H1 (cell line): ENCODE data around the gene IRX4. TPM values are rescaled to one million over a fixed set of nuclear protein-coding genes. Genes with fewer than 3 reads are reported as not detected.

Source experiments
- CTCF ChIA-PET: fragments of 300-600 bp; sonication (Branson Sonifier 250); formaldehyde crosslinking; loops from one replicate; lab custom pipeline; 2021; ENCODE audit not compliant: partially characterized antibody; lab: Charles Lee
- POLR2A ChIA-PET: fragments of 300-600 bp; sonication (Branson Sonifier 250); formaldehyde crosslinking; loops from one replicate; lab custom pipeline; 2021; ENCODE audit warnings: inconsistent platforms; ENCODE audit not compliant: partially characterized antibody; lab: Charles Lee
- DNase-seq, 2 experiments: peaks; one replicate each; pipeline versions ENCODE4 v3.0.0 to v3.0.0-alpha.2; 2010 to 2022; ENCODE audit warnings: low spot score in 2 of 2, low read depth in 1 of 2, mixed read lengths in 1 of 2
- FAIRE-seq: peaks from 2 replicates; lab custom pipeline; 2011; peaks lifted over from hg19 to GRCh38; lab: Jason Lieb, UNC
- H2AFZ ChIP-seq: 2 replicates; pipeline ENCODE4 v1.8.1; 2012; ENCODE audit warnings: low read length, inconsistent platforms
- H2AK5ac ChIP-seq: 2 replicates; pipeline ENCODE4 v1.6.1; 2013; ENCODE audit warnings: low read depth, low read length
- H2BK120ac ChIP-seq: replicated peaks from 2 replicates; pipeline ENCODE3; 2013; ENCODE audit warnings: low read depth, low read length, inconsistent platforms
- H2BK12ac ChIP-seq: 2 replicates; pipeline ENCODE4 v1.6.1; 2013; ENCODE audit warnings: low read depth, low read length
- H2BK15ac ChIP-seq: 2 replicates; pipeline ENCODE4 v1.6.1; 2013; ENCODE audit warnings: low read length
- H2BK20ac ChIP-seq: 2 replicates; pipeline ENCODE4 v1.6.1; 2013; ENCODE audit warnings: low read length
- H2BK5ac ChIP-seq: 2 replicates; pipeline ENCODE4 v1.6.1; 2013; ENCODE audit warnings: low read depth, low read length
- H3K14ac ChIP-seq: 2 replicates; pipeline ENCODE4 v1.6.1; 2013; ENCODE audit warnings: inconsistent platforms; ENCODE audit not compliant: insufficient read length
- H3K18ac ChIP-seq: 2 replicates; pipeline ENCODE4 v1.6.1; 2013; ENCODE audit warnings: low read length; ENCODE audit errors: extremely low read depth
- H3K23ac ChIP-seq: 2 replicates; pipeline ENCODE4 v1.6.1; 2013; ENCODE audit warnings: inconsistent platforms; ENCODE audit not compliant: insufficient read length
- H3K23me2 ChIP-seq: 2 replicates; pipeline ENCODE4 v1.6.1; 2013; ENCODE audit warnings: low read depth, low read length
- H3K27ac ChIP-seq: 2 replicates; pipeline ENCODE4 v1.6.1; 2011; ENCODE audit warnings: low read depth, low read length, inconsistent platforms
- H3K27me3 ChIP-seq, 4 experiments: replicated peaks in 1 of 4; 1 replicate in 1 of 4; 2 replicates in 3 of 4; pipeline versions ENCODE4 v1.6.1 to v1.8.1; 2011 to 2013; ENCODE audit warnings: low read length in 3 of 4, mild to moderate bottlenecking in 3 of 4, inconsistent platforms in 2 of 4, mixed read lengths in 2 of 4, moderate library complexity in 1 of 4; ENCODE audit not compliant: control insufficient read depth in 3 of 4, insufficient read depth in 3 of 4; ENCODE audit errors: extremely low read depth in 1 of 4
- H3K36me3 ChIP-seq, 4 experiments: 2 replicates each; pipeline versions ENCODE4 v1.6.1 to v1.8.1; 2011 to 2013; ENCODE audit warnings: mild to moderate bottlenecking in 4 of 4, low read length in 3 of 4, moderate library complexity in 2 of 4, control low read depth in 1 of 4, inconsistent platforms in 1 of 4; ENCODE audit not compliant: insufficient read depth in 4 of 4, control insufficient read depth in 2 of 4
- H3K4ac ChIP-seq: replicated peaks from 2 replicates; pipeline ENCODE3; 2013; ENCODE audit warnings: low read length, low read depth, mixed read lengths, inconsistent platforms; ENCODE audit not compliant: insufficient read length
- H3K4me1 ChIP-seq, 4 experiments: replicated peaks in 1 of 4; 1 replicate in 1 of 4; 2 replicates in 3 of 4; pipeline versions ENCODE4 v1.6.1 to v1.8.1; 2011 to 2013; ENCODE audit warnings: low read length in 3 of 4, inconsistent platforms in 2 of 4, mixed read lengths in 1 of 4; ENCODE audit not compliant: insufficient read depth in 4 of 4, control insufficient read depth in 3 of 4
- H3K4me2 ChIP-seq, 2 experiments: 2 replicates each; pipeline versions ENCODE4 v1.6.1 to v1.8.1; 2011 to 2013; ENCODE audit warnings: low read depth in 2 of 2, low read length in 2 of 2, control low read depth in 1 of 2, inconsistent platforms in 1 of 2, mild to moderate bottlenecking in 1 of 2; ENCODE audit not compliant: insufficient read depth in 1 of 2
- H3K4me3 ChIP-seq, 4 experiments: fragments of 200-600, 300-600 bp in 1 of 4; sonication (generic), shearing (Covaris generic), sonication (Bioruptor Twin) in 1 of 4; 2 replicates each; pipeline versions ENCODE4 v1.5.1 to v1.8.1; 2011 to 2016; ENCODE audit warnings: low read length in 4 of 4, low read depth in 3 of 4, control low read depth in 2 of 4, inconsistent platforms in 2 of 4, mild to moderate bottlenecking in 2 of 4, mixed read lengths in 1 of 4, moderate library complexity in 1 of 4; ENCODE audit not compliant: insufficient read depth in 2 of 4; ENCODE audit errors: extremely low read depth in 1 of 4
- H3K56ac ChIP-seq: replicated peaks from 2 replicates; pipeline ENCODE3; 2013; ENCODE audit warnings: low read depth, mild to moderate bottlenecking, mixed read lengths, low read length, inconsistent platforms; ENCODE audit not compliant: insufficient read length
- H3K79me1 ChIP-seq: 2 replicates; pipeline ENCODE4 v1.6.1; 2013; ENCODE audit warnings: low read depth, low read length, control low read depth
- H3K79me2 ChIP-seq, 2 experiments: 2 replicates each; pipeline versions ENCODE4 v1.6.1 to v1.8.1; 2012 to 2013; ENCODE audit warnings: low read length in 2 of 2, mild to moderate bottlenecking in 2 of 2, inconsistent platforms in 1 of 2; ENCODE audit not compliant: insufficient read depth in 2 of 2, control insufficient read depth in 1 of 2
- H3K9ac ChIP-seq, 4 experiments: replicated peaks in 1 of 4; 1 replicate in 1 of 4; 2 replicates in 3 of 4; pipeline versions ENCODE4 v1.6.1 to v1.8.1; 2011 to 2013; ENCODE audit warnings: low read depth in 3 of 4, low read length in 3 of 4, control low read depth in 2 of 4, mild to moderate bottlenecking in 2 of 4, moderate library complexity in 2 of 4, inconsistent platforms in 1 of 4; ENCODE audit errors: extremely low read depth in 1 of 4
- H3K9me3 ChIP-seq, 2 experiments: 2 replicates each; pipeline versions ENCODE4 v1.6.1 to v1.8.1; 2012 to 2013; ENCODE audit warnings: mild to moderate bottlenecking in 2 of 2, moderate library complexity in 2 of 2, control low read depth in 1 of 2, inconsistent platforms in 1 of 2, low read depth in 1 of 2, low read length in 1 of 2, mixed read lengths in 1 of 2; ENCODE audit not compliant: insufficient read depth in 2 of 2
- H4K20me1 ChIP-seq, 2 experiments: replicated peaks in 1 of 2; 2 replicates each; pipeline versions ENCODE3 to v1.8.1; 2011 to 2013; ENCODE audit warnings: inconsistent platforms in 2 of 2, low read length in 2 of 2, mild to moderate bottlenecking in 1 of 2; ENCODE audit not compliant: insufficient read depth in 2 of 2, control insufficient read depth in 1 of 2
- H4K5ac ChIP-seq: 2 replicates; pipeline ENCODE4 v1.6.1; 2013; ENCODE audit warnings: low read length, low read depth, mixed read lengths, inconsistent platforms; ENCODE audit not compliant: insufficient read length
- H4K8ac ChIP-seq: 2 replicates; pipeline ENCODE4 v1.8.0; 2013; ENCODE audit warnings: mild to moderate bottlenecking, moderate library complexity, low read length, inconsistent platforms; ENCODE audit not compliant: insufficient read depth; ENCODE audit errors: extremely low read depth
- H4K91ac ChIP-seq: replicated peaks from 2 replicates; pipeline ENCODE3; 2013; ENCODE audit warnings: low read length, mixed read lengths, inconsistent platforms; ENCODE audit not compliant: insufficient read length
- CEBPB ChIP-seq: IDR thresholded peaks from 2 replicates; pipeline ENCODE4 v1.6.1; 2012; ENCODE audit warnings: low read depth, low read length
- CHD1 ChIP-seq: IDR thresholded peaks from 2 replicates; pipeline ENCODE4 v1.6.1; 2012; ENCODE audit warnings: low read depth, low read length, improper control_type of control experiment
- CTBP2 ChIP-seq: IDR thresholded peaks from 2 replicates; pipeline ENCODE4 v1.7.0; 2011; ENCODE audit warnings: borderline replicate concordance, mild to moderate bottlenecking, moderate library complexity, mixed read lengths, low read length; ENCODE audit not compliant: insufficient read depth, insufficient read length
- EGR1 ChIP-seq: IDR thresholded peaks from 2 replicates; pipeline ENCODE4 v1.6.1; 2011; ENCODE audit warnings: low read depth, low read length, borderline replicate concordance
- HDAC6 ChIP-seq: IDR thresholded peaks from one replicate; pipeline ENCODE4 v1.7.1; 2012; ENCODE audit warnings: low read depth, mild to moderate bottlenecking, inconsistent platforms, low read length, moderate library complexity
- JUN ChIP-seq: IDR thresholded peaks from 2 replicates; pipeline ENCODE4 v1.6.1; 2011; ENCODE audit warnings: low read depth, mild to moderate bottlenecking, improper control_type of control experiment, low read length
- JUND ChIP-seq: IDR thresholded peaks from 2 replicates; pipeline ENCODE4 v1.6.1; 2011; ENCODE audit warnings: mild to moderate bottlenecking, improper control_type of control experiment, low read length
- KDM1A ChIP-seq: fragments of 200-600, 300-600 bp; sonication (generic); IDR thresholded peaks from 2 replicates; pipeline ENCODE4 v1.7.1; 2016; ENCODE audit warnings: mild to moderate bottlenecking, low read length, borderline replicate concordance
- NANOG ChIP-seq: IDR thresholded peaks from 2 replicates; pipeline ENCODE4 v1.6.1; 2011; ENCODE audit warnings: low read length, low read depth, mild to moderate bottlenecking, inconsistent platforms; ENCODE audit not compliant: insufficient read depth, poor library complexity, severe bottlenecking
- POLR2AphosphoS5 ChIP-seq: IDR thresholded peaks from 2 replicates; pipeline ENCODE4 v1.6.1; 2011; ENCODE audit warnings: low read depth, low read length
- POU5F1 ChIP-seq: IDR thresholded peaks from 2 replicates; pipeline ENCODE4 v1.6.1; 2011; ENCODE audit warnings: low read depth, mild to moderate bottlenecking, low read length, moderate library complexity
- RBBP5 ChIP-seq: IDR thresholded peaks from 2 replicates; pipeline ENCODE4 v1.7.1; 2012; ENCODE audit warnings: low read depth, mild to moderate bottlenecking, inconsistent platforms, low read length, moderate library complexity, borderline replicate concordance
- SP1 ChIP-seq: IDR thresholded peaks from 2 replicates; pipeline ENCODE4 v1.6.1; 2011; ENCODE audit warnings: low read depth, low read length
- SP2 ChIP-seq: IDR thresholded peaks from 2 replicates; pipeline ENCODE4 v1.6.1; 2012; ENCODE audit warnings: mild to moderate bottlenecking, low read length, inconsistent platforms
- TBP ChIP-seq: IDR thresholded peaks from 2 replicates; pipeline ENCODE4 v1.6.1; 2011; ENCODE audit warnings: low read depth, low read length, improper control_type of control experiment
- YY1 ChIP-seq: IDR thresholded peaks from 2 replicates; pipeline ENCODE4 v1.6.1; 2011; ENCODE audit warnings: low read depth, mild to moderate bottlenecking, low read length
- WGBS, 2 experiments: shearing (Covaris generic) in 1 of 2; methylation state at CpG; one replicate each; pipeline versions ENCODE4 v1.1.6 to v1.1.7; 2013 to 2015; ENCODE audit warnings: low lambda C conversion rate in 2 of 2, mixed read lengths in 2 of 2, inconsistent platforms in 1 of 2, low coverage in 1 of 2, missing lambda C conversion rate in 1 of 2; ENCODE audit not compliant: insufficient replicate concordance in 2 of 2, insufficient coverage in 1 of 2, insufficient read length in 1 of 2; ENCODE audit errors: extremely low coverage in 1 of 2, missing lambda C conversion rate in 1 of 2; 5-methylcytosine and 5-hydroxymethylcytosine counted together
- polyA plus RNA-seq, 7 experiments: library from polyadenylated mRNA; depleted of rRNA in 3 of 7; stranded (reverse) in 5 of 7; unstranded in 2 of 7; fragments of >200 nt in 5 of 7; fragments of 200-250 nt in 2 of 7; gene quantifications; 1 replicate in 5 of 7; 2 replicates in 1 of 7; 4 replicates in 1 of 7; pipeline versions ENCODE4 v1.2.1 to v1.2.3, GENCODE V29; 2011 to 2013; ENCODE audit warnings: missing spikeins in 2 of 7, mixed read lengths in 2 of 7
- total RNA-seq: library from RNA; stranded (reverse); fragmentation: NEBNext Ultra II Directional; extraction: Animal tissue kit (Norgen Biotek cat#: 25700); gene quantifications from 2 replicates; pipeline ENCODE4 v1.2.1, GENCODE V29; 2021

Gene IRX4
- total and polyA plus RNA-seq, 2 of the 8 experiments (the other 6 are each of a cell fraction or from before 2014, with no cell fraction given), result 0.45 to 1.2 TPM

DNA sequence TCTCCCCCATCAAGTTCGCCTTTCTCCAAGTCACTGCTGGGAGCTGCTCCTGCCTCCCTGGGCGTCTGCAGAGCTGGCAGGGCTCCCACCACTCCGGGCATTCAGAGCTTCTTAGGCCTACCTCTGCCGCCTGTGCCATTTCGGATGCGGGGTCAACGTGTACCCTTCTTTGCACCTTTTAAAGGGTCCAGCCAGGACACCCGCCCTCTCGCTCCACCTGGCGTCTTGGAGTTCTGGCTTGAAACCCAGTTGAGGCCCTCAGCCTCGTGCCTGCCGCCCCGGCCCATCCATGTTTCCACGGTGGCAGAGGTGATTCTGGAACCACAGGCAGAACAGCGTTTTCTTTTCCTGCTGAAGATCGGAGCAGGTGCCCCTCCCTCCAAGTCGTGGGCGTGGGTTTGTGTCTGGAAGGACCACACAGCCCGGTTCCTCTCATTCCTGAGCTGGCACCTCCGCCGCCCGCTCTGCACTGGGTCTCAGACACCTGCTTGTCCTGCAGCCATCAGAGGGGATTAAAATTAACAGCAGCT is 48.6 kb downstream of the IRX4 start:
- ChIA-PET POLR2A (no interaction called here), CTCF (interaction anchor here (0.8 kb wide), 1 partner anchor 99 kb away, joined by 3 read pairs; no protein-coding TSS in a partner anchor)
- H2AK5ac ChIP-seq, result no peak overlapping the region
- no peaks in the 10 kb centered on the region for H3K79me2 ChIP-seq
- no peak overlapping the region for H3K18ac ChIP-seq
- no peak overlapping the region for H3K56ac ChIP-seq
- no peak overlapping the region for H2AFZ ChIP-seq
- no peak overlapping the region for H3K4ac ChIP-seq
- H2BK5ac ChIP-seq, result no peak overlapping the region
- 87% methylated on average over 21 of the region's 22 CpGs; no CpG with 5 or more reads in 1 of the 2 experiments for WGBS, 2 experiments
- H3K36me3 ChIP-seq, result no peaks in the 10 kb centered on the region
- no peak overlapping the region for H2BK12ac ChIP-seq
- FAIRE-seq (no peak), DNase-seq (no peak)
- no peak overlapping the region for H4K5ac ChIP-seq
- no peak overlapping the region for H3K14ac ChIP-seq
- H3K23ac ChIP-seq, result no peak overlapping the region
- H3K23me2 ChIP-seq, result no peaks in the 10 kb centered on the region
- peaks cover 3 to 21% (median 5%) of the 10 kb centered on the region in 4 experiments for H3K4me1 ChIP-seq
- H4K91ac ChIP-seq, result no peak overlapping the region
- no peak overlapping the region for H2BK20ac ChIP-seq
- no peak overlapping the region for H2BK15ac ChIP-seq
- no peak overlapping the region for H3K4me3 ChIP-seq
- no peaks in the 10 kb centered on the region for H4K20me1 ChIP-seq
- no peak overlapping the region for H2BK120ac ChIP-seq
- no peak overlapping the region for H3K4me2 ChIP-seq
- no peaks in the 10 kb centered on the region for H3K79me1 ChIP-seq
- no peak overlapping the region for H3K27ac ChIP-seq
- no peaks in the 10 kb centered on the region for H3K9me3 ChIP-seq
- H3K27me3 ChIP-seq, result no peaks in the 10 kb centered on the region
- H4K8ac ChIP-seq, result no peak overlapping the region
- no peak overlapping the region for H3K9ac ChIP-seq
- TF ChIP-seq NANOG (no peak), HDAC6 (no peak), EGR1 (no peak), SP1 (no peak), SP2 (no peak), YY1 (no peak), JUN (no peak), CTBP2 (no peak), KDM1A (no peak), POU5F1 (no peak), POLR2AphosphoS5 (no peak), CEBPB (no peak), JUND (no peak), RBBP5 (no peak), CHD1 (no peak), TBP (no peak)
